WI38 (cell line): ENCODE results near the gene RPS6KA2.

Source experiments
- H3K4me3 ChIP-seq: 2 replicates; pipeline ENCODE4 v1.5.1; 2011; ENCODE audit warnings: low read depth, mild to moderate bottlenecking, control low read depth, low read length
- TF ChIP-seq, protein P1 (sequence below): IDR thresholded peaks from 2 replicates; pipeline ENCODE4 v1.5.1; 2012; ENCODE audit warnings: low read depth, mild to moderate bottlenecking, control low read depth, low read length

RPS6KA2 gene

DNA sequence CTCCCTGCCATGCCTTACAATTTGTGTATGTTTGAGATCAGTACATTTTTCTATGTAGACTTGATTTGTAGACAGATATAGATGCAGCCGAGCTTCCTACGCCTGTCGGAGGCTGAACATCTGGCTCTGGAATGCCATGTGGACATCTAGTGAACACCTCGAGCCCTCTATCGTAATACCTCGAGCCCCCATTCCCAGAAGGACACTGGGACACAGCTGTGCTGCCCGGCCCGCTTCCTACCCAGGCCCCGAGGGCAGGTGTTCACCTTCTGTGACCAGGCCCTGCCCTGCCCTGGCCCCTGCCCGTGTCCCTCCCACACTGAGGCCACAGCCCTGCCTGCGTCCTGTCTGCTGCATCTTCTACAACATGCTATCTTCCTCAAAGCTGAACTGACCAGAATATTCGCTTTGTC is 12.9 kb downstream of the RPS6KA2 start:
- H3K4me3 ChIP-seq, result no peak overlapping the region
- TF ChIP-seq, protein P1, sequence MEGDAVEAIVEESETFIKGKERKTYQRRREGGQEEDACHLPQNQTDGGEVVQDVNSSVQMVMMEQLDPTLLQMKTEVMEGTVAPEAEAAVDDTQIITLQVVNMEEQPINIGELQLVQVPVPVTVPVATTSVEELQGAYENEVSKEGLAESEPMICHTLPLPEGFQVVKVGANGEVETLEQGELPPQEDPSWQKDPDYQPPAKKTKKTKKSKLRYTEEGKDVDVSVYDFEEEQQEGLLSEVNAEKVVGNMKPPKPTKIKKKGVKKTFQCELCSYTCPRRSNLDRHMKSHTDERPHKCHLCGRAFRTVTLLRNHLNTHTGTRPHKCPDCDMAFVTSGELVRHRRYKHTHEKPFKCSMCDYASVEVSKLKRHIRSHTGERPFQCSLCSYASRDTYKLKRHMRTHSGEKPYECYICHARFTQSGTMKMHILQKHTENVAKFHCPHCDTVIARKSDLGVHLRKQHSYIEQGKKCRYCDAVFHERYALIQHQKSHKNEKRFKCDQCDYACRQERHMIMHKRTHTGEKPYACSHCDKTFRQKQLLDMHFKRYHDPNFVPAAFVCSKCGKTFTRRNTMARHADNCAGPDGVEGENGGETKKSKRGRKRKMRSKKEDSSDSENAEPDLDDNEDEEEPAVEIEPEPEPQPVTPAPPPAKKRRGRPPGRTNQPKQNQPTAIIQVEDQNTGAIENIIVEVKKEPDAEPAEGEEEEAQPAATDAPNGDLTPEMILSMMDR, result no peak

- no peak overlapping the region for H3K4me3 ChIP-seq
- TF ChIP-seq, protein P1, result no peak
Measured at GRCh38 chr6:166613027-166613426, 14.0 kb downstream of the RPS6KA2 start.

GRCh38 chr6:166612471-166612881 is 14.6 kb downstream of the RPS6KA2 start:
- TF ChIP-seq, protein P1, result no peak
- no peak overlapping the region for H3K4me3 ChIP-seq

DNA sequence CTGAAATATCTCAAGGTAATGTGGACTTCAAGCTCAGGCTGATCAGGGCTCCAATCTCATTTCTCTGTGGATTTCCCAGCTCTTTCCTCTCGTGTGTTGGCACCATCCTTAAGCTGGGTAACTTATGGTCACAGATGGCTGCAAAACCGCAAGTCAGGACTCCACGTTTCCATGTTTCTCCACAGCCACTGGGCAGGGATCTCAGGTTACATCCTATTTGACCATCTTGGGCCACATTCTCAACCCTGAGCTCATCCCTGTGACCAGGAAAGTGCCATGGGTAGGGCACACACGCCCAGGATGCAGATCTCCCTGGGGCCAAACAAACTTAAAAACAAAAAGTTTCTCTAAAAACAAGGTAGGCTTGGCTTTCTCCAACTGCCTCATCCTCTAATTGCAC is 15.4 kb downstream of the RPS6KA2 start:
- no peak overlapping the region for H3K4me3 ChIP-seq
- TF ChIP-seq, protein P1, result no peak

GRCh38 chr6:166610069-166610468 is 17.0 kb downstream of the RPS6KA2 start:
- TF ChIP-seq, protein P1, result no peak
- no peak overlapping the region for H3K4me3 ChIP-seq

DNA sequence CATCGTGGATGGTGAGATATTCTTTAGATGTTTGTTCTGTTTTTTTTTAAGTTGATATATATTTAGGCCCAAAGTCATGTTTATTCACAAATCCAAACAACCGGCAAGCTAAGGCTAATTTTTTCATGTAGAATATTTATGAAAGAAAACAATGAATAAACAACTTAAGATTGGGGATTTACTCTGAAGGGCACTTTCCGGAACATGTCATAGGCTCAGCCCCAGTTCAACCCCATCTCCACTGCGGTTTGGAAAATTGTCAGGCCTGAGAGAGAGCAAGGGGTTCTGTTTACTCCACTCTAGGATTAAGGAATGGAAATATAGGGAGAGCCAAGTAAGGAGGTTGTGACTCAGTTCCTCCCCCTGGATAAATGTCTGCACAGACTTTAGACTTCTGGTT is 18.3 kb downstream of the RPS6KA2 start:
- TF ChIP-seq, protein P1, result no peak
- no peak overlapping the region for H3K4me3 ChIP-seq

- no peak overlapping the region for H3K4me3 ChIP-seq
- TF ChIP-seq, protein P1, result no peak
Measured at GRCh38 chr6:166605752-166606151, 21.3 kb downstream of the RPS6KA2 start.
